PC-9 (cell line): ENCODE data around the gene UMAD1. TPM values are rescaled to one million over a fixed set of nuclear protein-coding genes. Genes with fewer than 3 reads are reported as not detected.

ENCODE experiments used
- BruUV-seq: library from RNA; stranded (reverse); fragments of 400-500 nt; replicated peaks from 2 replicates; lab custom pipeline; 2021; lab: Mats Ljungman, UMichigan
- CTCF ChIA-PET: fragments of 300-600 bp; sonication (Branson Sonifier 250); formaldehyde crosslinking; loops from one replicate; lab custom pipeline; 2022; ENCODE audit warnings: antibody characterized with exemption; lab: Charles Lee
- POLR2A ChIA-PET: fragments of 300-600 bp; sonication (Branson Sonifier 250); formaldehyde crosslinking; loops from one replicate; lab custom pipeline; 2022; ENCODE audit warnings: antibody characterized with exemption; ENCODE audit not compliant: unreplicated experiment; lab: Charles Lee
- DNase-seq, 2 experiments: peaks; one replicate each; pipeline versions ENCODE4 v3.0.0 to v3.0.0-alpha.2; 2015 to 2022; ENCODE audit warnings: mixed read lengths in 1 of 2
- H2AFZ ChIP-seq: fragments of 200-600 bp; sonication (generic); 2 replicates; pipeline ENCODE4 v1.8.1; 2017; ENCODE audit warnings: antibody characterized with exemption
- H3F3A ChIP-seq: fragments of 200-600 bp; sonication (generic); 2 replicates; pipeline ENCODE4 v1.8.1; 2017; ENCODE audit warnings: antibody characterized with exemption, mild to moderate bottlenecking, low read depth; ENCODE audit not compliant: insufficient read depth
- H3K27ac ChIP-seq: fragments of 200-600 bp; sonication (generic); 2 replicates; pipeline ENCODE4 v1.6.1; 2016; ENCODE audit warnings: mixed run types
- H3K27me3 ChIP-seq: fragments of 200-600 bp; sonication (generic); 2 replicates; pipeline ENCODE4 v1.6.1; 2016; ENCODE audit warnings: low read depth, mixed run types; ENCODE audit not compliant: insufficient read depth
- H3K36me3 ChIP-seq: fragments of 200-600 bp; sonication (generic); 2 replicates; pipeline ENCODE4 v1.6.1; 2016; ENCODE audit warnings: low read depth, mixed run types
- H3K4me1 ChIP-seq: fragments of 200-600 bp; sonication (generic); replicated peaks from 2 replicates; pipeline ENCODE4 v1.6.1; 2016; ENCODE audit warnings: mixed run types; ENCODE audit not compliant: insufficient read depth
- H3K4me2 ChIP-seq: fragments of 200-600 bp; sonication (generic); 2 replicates; pipeline ENCODE4 v1.6.1; 2017; ENCODE audit warnings: mixed run types
- H3K4me3 ChIP-seq: fragments of 200-600 bp; sonication (generic); 2 replicates; pipeline ENCODE4 v1.6.1; 2016; ENCODE audit warnings: mixed run types
- H3K79me2 ChIP-seq: fragments of 200-600 bp; sonication (generic); 2 replicates; pipeline ENCODE4 v1.6.1; 2017; ENCODE audit warnings: low read depth, mixed run types
- H3K9me2 ChIP-seq: fragments of 200-600 bp; sonication (generic); 2 replicates; pipeline ENCODE4 v1.8.1; 2017; ENCODE audit warnings: mild to moderate bottlenecking; ENCODE audit not compliant: insufficient read depth
- H3K9me3 ChIP-seq: fragments of 200-600 bp; sonication (generic); 2 replicates; pipeline ENCODE4 v1.8.1; 2016; ENCODE audit warnings: low read depth; ENCODE audit not compliant: insufficient read depth
- H4K20me1 ChIP-seq: fragments of 200-600 bp; sonication (generic); 2 replicates; pipeline ENCODE4 v1.8.1; 2017; ENCODE audit not compliant: insufficient read depth
- CTCF ChIP-seq: fragments of 200-600 bp; sonication (generic); conservative IDR thresholded peaks from 2 replicates; pipeline ENCODE4 v1.6.1; 2017; ENCODE audit warnings: mixed run types, antibody characterized with exemption, mild to moderate bottlenecking, moderate library complexity
- EZH2 ChIP-seq: fragments of 200-600 bp; sonication (generic); IDR thresholded peaks from 2 replicates; pipeline ENCODE4 v1.8.0; 2017; ENCODE audit warnings: antibody characterized with exemption, low read depth
- intact Hi-C: fragments of 100-400 bp; cut with micrococcal nuclease; formaldehyde crosslinking; loops from one replicate; pipeline ENCODE4 v1.10.0; 2022; ENCODE audit not compliant: unreplicated experiment
- total RNA-seq: library from RNA; stranded (reverse); gene quantifications from 2 replicates; pipeline ENCODE4 v1.2.3, GENCODE V29; 2021

UMAD1 gene
- total RNA-seq, 1 experiment from 2014 or later = 20.5 TPM

- no peak overlapping the region for H3K27ac ChIP-seq
- no peaks in the 10 kb centered on the region for H3K79me2 ChIP-seq
- ChIA-PET CTCF (no interaction called here), POLR2A (no interaction called here)
- H3K4me2 ChIP-seq = no peak overlapping the region
- H3K36me3 ChIP-seq = peaks cover 30% of the 10 kb centered on the region; the same call in 1 of the 2 replicates
- H3F3A ChIP-seq = 0 out of 2 replicates have a peak, but pooled peaks cover 4% of the 10 kb centered on the region
- no peak overlapping the region for H2AFZ ChIP-seq
- no peaks in the 10 kb centered on the region for H3K9me2 ChIP-seq
- BruUV-seq = no TSS peak
- intact Hi-C loops = no loop called here
- no peak for DNase-seq
- H3K27me3 ChIP-seq = no peaks in the 10 kb centered on the region
- H3K4me3 ChIP-seq = no peak overlapping the region
- no peaks in the 10 kb centered on the region for H3K9me3 ChIP-seq
- no peaks in the 10 kb centered on the region for H3K4me1 ChIP-seq
- H4K20me1 ChIP-seq = no peaks in the 10 kb centered on the region
- TF ChIP-seq CTCF (no peak), EZH2 (no peak)
Measured at GRCh38 chr7:7607010-7607409, 33.5 kb upstream of the UMAD1 start.

- Histone ChIP-seq H4K20me1 (no peaks in the 10 kb centered on the region), H3K27ac (no peak overlapping the region), H2AFZ (no peak overlapping the region), H3K4me2 (no peak overlapping the region), H3K9me3 (no peaks in the 10 kb centered on the region), H3F3A (0 out of 2 replicates have a peak, but pooled peaks cover 8% of the 10 kb centered on the region), H3K4me3 (no peak overlapping the region), H3K27me3 (no peaks in the 10 kb centered on the region), H3K79me2 (no peaks in the 10 kb centered on the region), H3K36me3 (peaks cover 30% of the 10 kb centered on the region; the same call in 1 of the 2 replicates), H3K4me1 (no peaks in the 10 kb centered on the region), H3K9me2 (no peaks in the 10 kb centered on the region)
- DNase-seq = no peak
- ChIA-PET CTCF (no interaction called here), POLR2A (no interaction called here)
- intact Hi-C loops = no loop called here
- TF ChIP-seq CTCF (no peak), EZH2 (no peak)
- no TSS peak for BruUV-seq
Measured at GRCh38 chr7:7609330-7609729, 31.2 kb upstream of the UMAD1 start.

- ChIA-PET CTCF (no interaction called here), POLR2A (no interaction called here)
- H3K27ac ChIP-seq = no peak overlapping the region
- H3K79me2 ChIP-seq = no peaks in the 10 kb centered on the region
- H3K4me3 ChIP-seq = no peak overlapping the region
- H3K9me3 ChIP-seq = no peaks in the 10 kb centered on the region
- TF ChIP-seq EZH2 (no peak), CTCF (no peak)
- intact Hi-C loops = no loop called here
- no peaks in the 10 kb centered on the region for H3K27me3 ChIP-seq
- H3K4me2 ChIP-seq = no peak overlapping the region
- H4K20me1 ChIP-seq = no peaks in the 10 kb centered on the region
- no peaks in the 10 kb centered on the region for H3K9me2 ChIP-seq
- H3K4me1 ChIP-seq = no peaks in the 10 kb centered on the region
- DNase-seq = no peak
- no TSS peak for BruUV-seq
- 0 out of 2 replicates have a peak, but pooled peaks cover 3% of the 10 kb centered on the region for H3F3A ChIP-seq
- peaks cover 14% of the 10 kb centered on the region; the same call in 1 of the 2 replicates for H3K36me3 ChIP-seq
- H2AFZ ChIP-seq = no peak overlapping the region
Measured at GRCh38 chr7:7612519-7612918, 28.0 kb upstream of the UMAD1 start.
